GM18867 (cell line): ENCODE results near the gene CFAP210.

Experiments
- ATAC-seq: cut with Tn5 transposase; IDR thresholded peaks from one replicate; pipeline ENCODE4 v1.9.1; 2021; ENCODE audit warnings: mild to moderate bottlenecking, moderate library complexity; ENCODE audit not compliant: unreplicated experiment

The CFAP210 gene

GRCh38 chr2:169673921-169674320 lies 20.3 kb downstream of the CFAP210 start:
- ATAC-seq, result no peak

DNA sequence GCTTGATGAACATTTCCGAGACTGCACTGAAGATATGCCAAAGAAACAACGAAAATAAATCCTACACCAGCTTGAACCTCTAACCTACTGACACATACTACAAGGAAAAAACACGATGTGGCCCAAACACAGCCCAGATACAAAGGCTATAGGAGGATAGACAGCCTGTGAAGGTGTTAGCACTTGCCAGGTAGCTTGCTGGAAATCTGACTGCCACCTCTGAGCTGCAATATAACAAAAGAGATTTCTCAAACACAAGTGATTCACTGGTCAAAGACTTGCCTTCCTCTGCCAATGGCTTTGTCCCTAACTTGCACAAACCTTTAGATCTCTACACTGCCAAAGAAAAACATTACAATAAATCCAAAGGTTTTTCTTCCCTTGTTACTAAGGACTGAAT lies 21.1 kb downstream of the CFAP210 start:
- no peak for ATAC-seq

GRCh38 chr2:169672406-169672805 lies 21.8 kb downstream of the CFAP210 start:
- no peak for ATAC-seq

DNA sequence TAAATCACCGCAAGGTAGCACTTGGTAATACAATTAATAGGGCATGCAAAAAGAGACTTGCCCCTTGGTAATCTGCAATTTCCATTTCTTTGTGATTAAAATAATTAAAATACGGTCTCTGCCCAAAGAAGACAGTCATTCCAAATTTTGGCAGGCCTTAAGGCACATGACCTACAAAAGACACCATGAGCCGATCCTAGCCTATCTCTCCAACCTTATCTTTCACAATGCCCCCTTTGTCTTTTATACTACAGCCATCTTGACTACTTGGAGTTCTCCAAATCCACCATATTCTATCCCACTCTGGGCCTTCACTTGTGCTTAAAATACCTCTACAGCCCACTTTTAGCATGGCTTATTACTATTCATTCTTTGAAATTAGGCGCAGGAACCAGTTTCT lies 23.3 kb downstream of the CFAP210 start:
- no peak for ATAC-seq

DNA sequence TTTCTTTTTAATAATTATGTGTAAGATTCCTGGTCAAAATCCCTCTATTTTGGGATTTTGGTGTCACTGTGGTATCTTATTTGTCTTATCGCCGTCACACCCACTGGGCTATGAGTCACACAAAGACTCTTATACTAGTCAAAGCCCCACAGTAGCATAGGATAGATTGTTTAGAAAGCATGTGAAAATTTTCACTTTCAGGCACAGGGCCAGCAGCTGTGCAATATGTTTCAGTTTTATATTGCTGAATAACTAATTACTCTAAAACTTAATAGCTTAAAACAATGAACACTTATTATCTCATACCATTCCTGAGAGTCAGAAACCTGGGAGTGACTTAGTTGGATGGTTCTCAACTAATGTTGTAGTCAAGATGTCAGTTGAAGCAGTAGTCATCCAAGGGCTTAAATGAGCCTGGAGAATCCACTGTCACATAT lies 24.0 kb downstream of the CFAP210 start:
- ATAC-seq, result peak; percentile 85

DNA sequence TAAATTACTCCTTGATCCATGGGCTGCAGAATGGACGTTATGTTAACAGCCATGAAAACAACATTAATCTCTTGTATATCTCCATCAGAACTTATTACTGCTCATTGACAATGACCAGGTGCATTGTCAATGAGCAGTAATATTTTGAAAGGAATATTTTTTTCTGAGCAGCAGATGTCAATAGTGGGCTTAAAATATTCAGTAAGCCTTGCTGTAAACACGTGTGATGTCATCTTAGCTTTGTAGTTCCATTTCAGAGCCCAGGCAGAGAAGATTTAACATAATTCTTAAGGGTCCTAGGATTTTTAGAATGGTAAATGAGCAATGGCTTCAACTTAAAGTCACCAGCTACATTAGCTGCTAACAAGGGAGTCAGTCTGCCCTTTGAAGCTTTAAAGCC lies 26.6 kb downstream of the CFAP210 start:
- no peak for ATAC-seq

- no peak for ATAC-seq
Observed at GRCh38 chr2:169664978-169665930, 29.0 kb downstream of the CFAP210 start.

DNA sequence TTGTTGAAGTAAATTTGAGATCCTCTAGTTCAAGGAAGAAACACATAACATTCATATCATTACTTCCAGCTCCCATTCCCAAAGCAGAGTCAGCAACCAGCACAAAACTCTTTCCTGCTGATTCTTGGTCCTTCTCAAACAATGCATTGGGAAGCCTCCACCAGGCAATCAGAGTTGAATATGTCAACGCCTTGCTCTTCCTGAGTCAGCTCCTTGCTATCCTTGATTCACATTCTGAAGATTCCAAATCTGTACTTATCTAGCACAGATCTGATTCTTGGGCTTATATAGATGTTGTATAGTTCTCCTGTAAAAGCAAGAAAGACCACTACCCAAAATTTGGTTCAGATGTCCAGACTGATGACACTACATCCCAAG lies 29.6 kb downstream of the CFAP210 start:
- ATAC-seq, result no peak

DNA sequence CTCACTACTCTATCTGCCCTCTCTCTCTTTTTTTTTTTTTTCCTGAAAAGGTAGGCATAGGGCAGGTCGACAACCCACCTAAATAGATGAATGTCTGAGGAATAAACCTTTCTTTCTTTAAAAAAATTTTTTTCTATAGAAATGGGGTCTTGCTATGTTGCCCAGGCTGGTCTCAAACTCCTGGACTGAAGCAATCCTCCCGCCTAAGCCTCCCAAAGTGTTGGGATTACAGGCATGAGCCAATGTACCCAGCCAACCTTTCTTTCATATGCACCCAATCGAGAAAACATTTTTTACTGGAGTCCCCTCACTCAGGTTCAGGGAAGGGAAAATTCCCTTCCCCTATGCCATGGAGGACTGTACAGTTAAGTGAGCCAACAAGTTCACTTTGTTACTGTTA lies 31.0 kb downstream of the CFAP210 start:
- no peak for ATAC-seq

DNA sequence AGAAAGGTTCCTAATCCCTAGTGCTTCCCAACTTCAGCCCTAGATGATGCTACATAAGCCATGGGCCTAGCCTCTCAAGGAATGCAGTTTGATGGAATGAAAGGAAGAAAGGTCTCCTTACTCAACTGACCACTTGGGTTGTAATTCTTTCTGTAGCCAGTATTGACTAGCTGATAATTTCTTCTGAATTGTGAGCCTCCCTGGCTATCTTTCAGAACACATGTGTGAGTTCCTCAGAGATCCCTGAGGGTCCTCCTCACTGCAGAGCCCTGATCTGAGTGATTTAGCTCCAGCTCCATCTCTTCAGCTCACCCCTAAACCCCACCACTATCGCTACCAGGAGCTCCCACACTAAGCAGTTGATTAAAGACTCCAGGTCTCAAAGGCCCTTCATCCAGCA lies 31.5 kb downstream of the CFAP210 start:
- no peak for ATAC-seq

GRCh38 chr2:169661265-169661664 lies 32.9 kb downstream of the CFAP210 start:
- ATAC-seq, result no peak

DNA sequence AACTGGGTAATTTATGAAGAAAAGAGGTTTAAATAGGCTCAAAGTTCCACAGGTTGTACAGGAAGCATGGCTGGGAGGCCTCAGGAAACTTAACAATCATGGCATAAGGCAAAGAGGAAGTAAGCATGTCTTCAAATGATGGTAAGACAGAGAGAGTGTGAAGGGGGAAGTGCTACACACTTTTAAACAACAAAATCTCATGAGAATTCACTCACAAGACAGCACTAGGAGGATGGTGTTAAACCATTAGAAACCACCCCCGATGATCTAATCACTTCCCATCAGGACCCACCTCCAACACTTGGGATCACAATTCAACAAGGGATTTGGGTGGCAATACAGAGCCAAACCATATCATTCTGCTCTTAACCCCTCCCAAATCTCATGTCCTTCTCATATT lies 34.9 kb downstream of the CFAP210 start:
- ATAC-seq, result no peak

- no peak for ATAC-seq
Observed at GRCh38 chr2:169658877-169659276, 35.3 kb downstream of the CFAP210 start.

GRCh38 chr2:169656164-169656563 lies 38.0 kb downstream of the CFAP210 start:
- ATAC-seq, result no peak

- ATAC-seq, result no peak
Observed at GRCh38 chr2:169653636-169654035, 40.6 kb downstream of the CFAP210 start.

DNA sequence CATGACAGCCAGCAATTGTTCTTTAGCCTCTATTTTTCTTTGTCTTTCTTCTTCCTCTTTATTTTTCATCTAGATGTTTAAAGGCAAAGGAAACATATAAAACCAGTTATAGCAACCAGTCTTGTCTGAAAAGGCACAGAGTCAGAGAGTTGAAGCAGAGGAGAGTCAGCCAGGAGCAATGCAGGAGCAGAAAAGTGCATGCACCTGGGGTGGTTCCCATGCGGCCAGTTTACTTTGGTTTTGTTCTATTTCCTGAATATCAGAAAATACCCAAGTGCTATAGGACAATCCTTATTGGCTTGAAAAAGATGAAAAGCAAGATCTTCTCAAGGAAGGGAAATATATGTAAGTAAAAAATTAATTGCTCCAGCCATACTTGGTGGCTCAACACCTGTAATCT lies 44.9 kb downstream of the CFAP210 start:
- no peak for ATAC-seq

DNA sequence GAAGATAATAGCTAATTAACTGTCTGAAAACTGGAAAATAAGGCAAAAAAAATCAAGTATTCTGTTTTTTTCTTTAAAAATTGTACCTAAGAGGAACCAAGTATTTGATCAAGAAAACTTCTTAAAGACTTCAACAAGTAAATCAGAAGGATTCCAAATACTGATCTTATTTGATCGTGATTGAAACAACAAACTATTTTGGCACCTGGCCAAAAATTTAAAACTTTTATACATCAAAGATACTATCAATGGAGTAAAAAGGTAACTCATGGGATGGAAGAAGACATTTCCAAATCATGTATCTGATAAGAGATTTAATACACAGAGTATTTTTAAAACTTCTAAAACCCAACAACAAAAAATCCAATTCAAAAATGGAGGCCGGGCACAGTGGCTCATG lies 46.7 kb downstream of the CFAP210 start:
- no peak for ATAC-seq

GRCh38 chr2:169644173-169644572 lies 50.0 kb downstream of the CFAP210 start:
- no peak for ATAC-seq

- no peak for ATAC-seq
Observed at GRCh38 chr2:169641464-169641863, 52.7 kb downstream of the CFAP210 start.

- ATAC-seq, result no peak
Observed at GRCh38 chr2:169640104-169640503, 54.1 kb downstream of the CFAP210 start.

- no peak for ATAC-seq
Observed at GRCh38 chr2:169637620-169638019, 56.6 kb downstream of the CFAP210 start.

GRCh38 chr2:169636440-169637097 lies 57.6 kb downstream of the CFAP210 start:
- no peak for ATAC-seq
